Panc1 (cell line): Measurements from ENCODE around the gene SPEF1.
A peak's percentile ranks its signal among the peaks of the same experiment; 100 is the strongest.

Experiments
- POLR2AphosphoS5 ChIP-seq: IDR thresholded peaks from 2 replicates; pipeline ENCODE4 v1.6.1; 2012; ENCODE audit warnings: mild to moderate bottlenecking, low read depth, low read length, moderate library complexity
- TF ChIP-seq, protein P1 (sequence below): fragments of 450-650 bp; IDR thresholded peaks from 2 replicates; pipeline ENCODE4 v1.5.1; 2017; ENCODE audit warnings: mild to moderate bottlenecking

DNA sequence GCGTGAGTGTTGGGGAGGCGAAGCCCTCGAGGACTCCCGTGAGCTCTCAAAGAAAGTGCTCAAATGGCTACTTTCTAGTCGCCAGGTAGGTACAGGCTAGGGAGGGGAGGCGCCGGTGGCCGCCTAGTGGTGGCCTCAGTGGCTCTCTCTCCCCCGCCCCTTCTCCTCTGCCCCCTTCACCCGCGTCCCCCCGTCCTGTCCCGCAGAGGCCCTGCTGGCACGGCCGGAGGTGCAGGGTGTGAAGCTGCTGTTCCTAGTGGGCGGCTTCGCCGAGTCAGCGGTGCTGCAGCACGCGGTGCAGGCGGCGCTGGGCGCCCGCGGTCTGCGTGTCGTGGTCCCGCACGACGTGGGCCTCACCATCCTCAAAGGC, 30.0 kb downstream of the SPEF1 start:
- TF ChIP-seq, protein P1, sequence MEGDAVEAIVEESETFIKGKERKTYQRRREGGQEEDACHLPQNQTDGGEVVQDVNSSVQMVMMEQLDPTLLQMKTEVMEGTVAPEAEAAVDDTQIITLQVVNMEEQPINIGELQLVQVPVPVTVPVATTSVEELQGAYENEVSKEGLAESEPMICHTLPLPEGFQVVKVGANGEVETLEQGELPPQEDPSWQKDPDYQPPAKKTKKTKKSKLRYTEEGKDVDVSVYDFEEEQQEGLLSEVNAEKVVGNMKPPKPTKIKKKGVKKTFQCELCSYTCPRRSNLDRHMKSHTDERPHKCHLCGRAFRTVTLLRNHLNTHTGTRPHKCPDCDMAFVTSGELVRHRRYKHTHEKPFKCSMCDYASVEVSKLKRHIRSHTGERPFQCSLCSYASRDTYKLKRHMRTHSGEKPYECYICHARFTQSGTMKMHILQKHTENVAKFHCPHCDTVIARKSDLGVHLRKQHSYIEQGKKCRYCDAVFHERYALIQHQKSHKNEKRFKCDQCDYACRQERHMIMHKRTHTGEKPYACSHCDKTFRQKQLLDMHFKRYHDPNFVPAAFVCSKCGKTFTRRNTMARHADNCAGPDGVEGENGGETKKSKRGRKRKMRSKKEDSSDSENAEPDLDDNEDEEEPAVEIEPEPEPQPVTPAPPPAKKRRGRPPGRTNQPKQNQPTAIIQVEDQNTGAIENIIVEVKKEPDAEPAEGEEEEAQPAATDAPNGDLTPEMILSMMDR, result peak; percentile 58
- TF ChIP-seq POLR2AphosphoS5, result no peak
